Activated CD4-positive, alpha-beta T cell treated with anti-CD3 and anti-CD28 coated beads, Interleukin-2, amount 10 ng/mL, durations not matched to agents 7 days and 5 days (primary cell): Measurements from ENCODE around the gene HTR7. TPM values are rescaled to one million over a fixed set of nuclear protein-coding genes. Genes with fewer than 3 reads are reported as not detected.

ENCODE experiments used
- CTCF ChIA-PET: fragments of 350-600 bp; sonication (Branson Sonifier 250); formaldehyde crosslinking; loops from one replicate; lab custom pipeline; 2021; ENCODE audit warnings: antibody characterized with exemption; lab: Charles Lee
- POLR2A ChIA-PET: fragments of 350-600 bp; sonication (Branson Sonifier 250); formaldehyde crosslinking; loops from one replicate; lab custom pipeline; 2021; ENCODE audit warnings: antibody characterized with exemption; lab: Charles Lee
- DNase-seq: peaks from one replicate; pipeline ENCODE4 v3.0.0-alpha.2; 2020
- H3K27ac Mint-ChIP-seq: one replicate; pipeline ENCODE4 v1.8.0; 2021; ENCODE audit warnings: mild to moderate bottlenecking, moderate library complexity, mixed read lengths
- H3K27me3 Mint-ChIP-seq: one replicate; pipeline ENCODE4 v1.8.0; 2021; ENCODE audit warnings: mixed read lengths
- H3K36me3 Mint-ChIP-seq: one replicate; pipeline ENCODE4 v1.8.0; 2021; ENCODE audit warnings: low read depth, mixed read lengths
- H3K4me1 Mint-ChIP-seq: one replicate; pipeline ENCODE4 v1.8.0; 2021; ENCODE audit warnings: mixed read lengths
- H3K4me3 Mint-ChIP-seq: one replicate; pipeline ENCODE4 v1.8.0; 2021; ENCODE audit warnings: mild to moderate bottlenecking, moderate library complexity, mixed read lengths
- H3K9me3 Mint-ChIP-seq: one replicate; pipeline ENCODE4 v1.8.0; 2021; ENCODE audit warnings: mixed read lengths
- total RNA-seq, 2 experiments: library from RNA; stranded (reverse); gene quantifications; one replicate each; pipeline ENCODE4 v1.2.3, GENCODE V29; 2021

HTR7 gene
- total RNA-seq, 2 experiments from 2014 or later, result not detected

GRCh38 chr10:90695915-90696676 is 161.7 kb downstream of the HTR7 start:
- POLR2A ChIA-PET, result no interaction called here
- H3K27ac Mint-ChIP-seq, result no peak overlapping the region
- no peaks in the 10 kb centered on the region for H3K36me3 Mint-ChIP-seq
- CTCF ChIA-PET, result no interaction called here
- H3K9me3 Mint-ChIP-seq, result no peaks in the 10 kb centered on the region
- DNase-seq, result no peak
- no peaks in the 10 kb centered on the region for H3K4me1 Mint-ChIP-seq
- peaks cover 10% of the 10 kb centered on the region for H3K27me3 Mint-ChIP-seq
- H3K4me3 Mint-ChIP-seq, result no peak overlapping the region

Other genes with a start within 250 kb of the HTR7 start
- gene RPP30, start 13.9 kb upstream of the HTR7 start, total RNA-seq, result 10 to 100 TPM; 48.9 to 60.2 TPM
- gene ANKRD1, start 63.0 kb upstream of the HTR7 start, total RNA-seq, result not detected